Endothelial cell (in vitro differentiated cells): ENCODE measurements around the gene STH. TPM values are rescaled to one million over a fixed set of nuclear protein-coding genes. Genes with fewer than 3 reads are reported as not detected.

ENCODE experiments used
- DNase-seq: peaks from one replicate; pipeline ENCODE4 v3.0.0; 2021; ENCODE audit warnings: low spot score
- H3K27ac Mint-ChIP-seq: one replicate; pipeline ENCODE4 v1.8.0; 2021; ENCODE audit warnings: mixed read lengths, inconsistent platforms; ENCODE audit not compliant: unreplicated experiment
- H3K27me3 Mint-ChIP-seq: one replicate; pipeline ENCODE4 v1.8.0; 2021; ENCODE audit warnings: mild to moderate bottlenecking, moderate library complexity, mixed read lengths, inconsistent platforms; ENCODE audit not compliant: unreplicated experiment
- H3K36me3 Mint-ChIP-seq: one replicate; pipeline ENCODE4 v1.8.0; 2021; ENCODE audit warnings: mild to moderate bottlenecking, low read depth, mixed read lengths, inconsistent platforms; ENCODE audit not compliant: unreplicated experiment
- H3K4me1 Mint-ChIP-seq: one replicate; pipeline ENCODE4 v1.8.0; 2021; ENCODE audit warnings: mild to moderate bottlenecking, mixed read lengths, inconsistent platforms; ENCODE audit not compliant: unreplicated experiment
- H3K4me3 Mint-ChIP-seq: one replicate; pipeline ENCODE4 v1.8.0; 2021; ENCODE audit warnings: mild to moderate bottlenecking, mixed read lengths, inconsistent platforms; ENCODE audit not compliant: unreplicated experiment
- H3K9me3 Mint-ChIP-seq: one replicate; pipeline ENCODE4 v1.8.0; 2021; ENCODE audit warnings: mixed read lengths, inconsistent platforms; ENCODE audit not compliant: unreplicated experiment
- CTCF ChIP-seq: fragments of 200-600 bp; sonication (generic); IDR thresholded peaks from one replicate; pipeline ENCODE4 v1.5.0; 2021; ENCODE audit warnings: antibody characterized with exemption; ENCODE audit not compliant: unreplicated experiment
- long read RNA-seq: library from polyadenylated mRNA; unstranded; transcript quantifications from one replicate; pipeline ENCODE4 v2.0.0, GENCODE V29; 2020; ENCODE audit not compliant: unreplicated experiment
- total RNA-seq: library from RNA; stranded (reverse); fragmentation: NEBNext Ultra II Directional; extraction: Animal tissue kit (Norgen Biotek cat#: 25700); gene quantifications from one replicate; pipeline ENCODE4 v1.2.1, GENCODE V29; 2021; ENCODE audit not compliant: unreplicated experiment

STH gene
- total RNA-seq: not detected
- long read RNA-seq: 0 reads

- Mint-ChIP-seq H3K27ac (no peak within 1 kb of the TSS), H3K36me3 (peaks cover 3% of the 10 kb centered on the region), H3K4me3 (no peak within 1 kb of the TSS), H3K4me1 (peaks cover 6% of the 10 kb centered on the region), H3K9me3 (no peaks in the 10 kb centered on the region), H3K27me3 (peaks cover 6% of the 10 kb centered on the region)
- no peak for TF ChIP-seq CTCF
- no peak for DNase-seq
Measured at GRCh38 chr17:45998987-45999899, at the start of gene STH. Gene STH, plus strand, starts transcription at chr17:45999250. Its CDS starts 30 bp downstream, at chr17:45999280.

GRCh38 chr17:45949755-45950320 lies 49.2 kb upstream of the STH start:
- H3K36me3 Mint-ChIP-seq: no peaks in the 10 kb centered on the region
- H3K9me3 Mint-ChIP-seq: no peaks in the 10 kb centered on the region
- no peak for TF ChIP-seq CTCF
- H3K27me3 Mint-ChIP-seq: peaks cover 4% of the 10 kb centered on the region
- H3K4me1 Mint-ChIP-seq: peaks cover 25% of the 10 kb centered on the region
- no peak overlapping the region for H3K4me3 Mint-ChIP-seq
- no peak for DNase-seq
- no peak overlapping the region for H3K27ac Mint-ChIP-seq

GRCh38 chr17:45950888-45951287 lies 48.2 kb upstream of the STH start:
- Mint-ChIP-seq H3K9me3 (no peaks in the 10 kb centered on the region), H3K27ac (no peak overlapping the region), H3K4me1 (peaks cover 25% of the 10 kb centered on the region), H3K36me3 (no peaks in the 10 kb centered on the region), H3K27me3 (peaks cover 2% of the 10 kb centered on the region), H3K4me3 (no peak overlapping the region)
- no peak for TF ChIP-seq CTCF
- DNase-seq: no peak

- Mint-ChIP-seq H3K9me3 (no peaks in the 10 kb centered on the region), H3K4me1 (peaks cover 25% of the 10 kb centered on the region), H3K4me3 (no peak overlapping the region), H3K27me3 (peaks cover 2% of the 10 kb centered on the region), H3K27ac (no peak overlapping the region), H3K36me3 (no peaks in the 10 kb centered on the region)
- no peak for TF ChIP-seq CTCF
- no peak for DNase-seq
Measured at GRCh38 chr17:45951403-45951802, 47.6 kb upstream of the STH start.

GRCh38 chr17:45951941-45952340 lies 47.1 kb upstream of the STH start:
- Mint-ChIP-seq H3K27me3 (peaks cover 2% of the 10 kb centered on the region), H3K36me3 (no peaks in the 10 kb centered on the region), H3K9me3 (no peaks in the 10 kb centered on the region), H3K4me3 (no peak overlapping the region), H3K4me1 (peaks cover 25% of the 10 kb centered on the region), H3K27ac (no peak overlapping the region)
- TF ChIP-seq CTCF: no peak
- DNase-seq: no peak
